Right lobe of liver (tissue), 4 donors: ENCODE data around the gene PDIA2.

Experiments
- POLR2A ChIP-seq: fragments of 450-650 bp; IDR thresholded peaks from one replicate; pipeline ENCODE4 v1.6.1; 2017; ENCODE audit warnings: antibody characterized with exemption, mild to moderate bottlenecking
- TF ChIP-seq, protein P1 (sequence below), 4 donors: fragments of 200-600 bp in 3 of 4; fragments of 450-650 bp in 1 of 4; IDR thresholded peaks; one replicate each; pipeline versions ENCODE4 v1.5.1 to v1.8.0; 2016 to 2022; ENCODE audit warnings: antibody characterized with exemption in 4 of 4, mild to moderate bottlenecking in 2 of 4
- donor health status: DM: no; HTN: no; CAD: no.
- donor health status: DM: no; HTN: no; CAD: no.
- donor health status: DM: no; HTN: yes; CAD: no.

DNA sequence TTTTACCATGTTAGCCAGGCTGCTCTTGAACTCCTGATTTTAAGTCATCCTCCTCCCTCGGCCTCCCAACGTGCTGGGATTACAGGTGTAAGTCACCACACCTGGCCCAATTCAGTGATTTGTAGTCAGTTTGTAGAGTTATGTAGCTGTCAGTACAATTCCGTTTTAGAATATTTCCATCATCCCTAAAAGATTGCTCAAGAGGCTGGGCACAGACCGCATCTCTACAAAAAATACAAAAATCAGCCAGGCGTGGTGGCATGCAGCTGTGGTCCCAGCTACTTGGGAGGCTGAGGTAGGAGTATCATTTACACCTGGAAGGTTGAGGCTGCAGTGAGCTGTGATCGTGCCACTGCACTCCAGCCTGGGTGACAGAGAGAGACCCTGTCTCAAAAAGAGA is 27.8 kb upstream of the PDIA2 start:
- TF ChIP-seq, protein P1, sequence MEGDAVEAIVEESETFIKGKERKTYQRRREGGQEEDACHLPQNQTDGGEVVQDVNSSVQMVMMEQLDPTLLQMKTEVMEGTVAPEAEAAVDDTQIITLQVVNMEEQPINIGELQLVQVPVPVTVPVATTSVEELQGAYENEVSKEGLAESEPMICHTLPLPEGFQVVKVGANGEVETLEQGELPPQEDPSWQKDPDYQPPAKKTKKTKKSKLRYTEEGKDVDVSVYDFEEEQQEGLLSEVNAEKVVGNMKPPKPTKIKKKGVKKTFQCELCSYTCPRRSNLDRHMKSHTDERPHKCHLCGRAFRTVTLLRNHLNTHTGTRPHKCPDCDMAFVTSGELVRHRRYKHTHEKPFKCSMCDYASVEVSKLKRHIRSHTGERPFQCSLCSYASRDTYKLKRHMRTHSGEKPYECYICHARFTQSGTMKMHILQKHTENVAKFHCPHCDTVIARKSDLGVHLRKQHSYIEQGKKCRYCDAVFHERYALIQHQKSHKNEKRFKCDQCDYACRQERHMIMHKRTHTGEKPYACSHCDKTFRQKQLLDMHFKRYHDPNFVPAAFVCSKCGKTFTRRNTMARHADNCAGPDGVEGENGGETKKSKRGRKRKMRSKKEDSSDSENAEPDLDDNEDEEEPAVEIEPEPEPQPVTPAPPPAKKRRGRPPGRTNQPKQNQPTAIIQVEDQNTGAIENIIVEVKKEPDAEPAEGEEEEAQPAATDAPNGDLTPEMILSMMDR (IDR thresholded peaks at IDR 0.05) = no peak
- no peak for TF ChIP-seq POLR2A
